ENCODE data around the gene RRP12.
"Not testable (repeated sequence)": the region's sequence is repeated elsewhere in the genome, so short reads cannot be mapped to it uniquely, and the experiment has no call there.

The RRP12 gene, protein sequence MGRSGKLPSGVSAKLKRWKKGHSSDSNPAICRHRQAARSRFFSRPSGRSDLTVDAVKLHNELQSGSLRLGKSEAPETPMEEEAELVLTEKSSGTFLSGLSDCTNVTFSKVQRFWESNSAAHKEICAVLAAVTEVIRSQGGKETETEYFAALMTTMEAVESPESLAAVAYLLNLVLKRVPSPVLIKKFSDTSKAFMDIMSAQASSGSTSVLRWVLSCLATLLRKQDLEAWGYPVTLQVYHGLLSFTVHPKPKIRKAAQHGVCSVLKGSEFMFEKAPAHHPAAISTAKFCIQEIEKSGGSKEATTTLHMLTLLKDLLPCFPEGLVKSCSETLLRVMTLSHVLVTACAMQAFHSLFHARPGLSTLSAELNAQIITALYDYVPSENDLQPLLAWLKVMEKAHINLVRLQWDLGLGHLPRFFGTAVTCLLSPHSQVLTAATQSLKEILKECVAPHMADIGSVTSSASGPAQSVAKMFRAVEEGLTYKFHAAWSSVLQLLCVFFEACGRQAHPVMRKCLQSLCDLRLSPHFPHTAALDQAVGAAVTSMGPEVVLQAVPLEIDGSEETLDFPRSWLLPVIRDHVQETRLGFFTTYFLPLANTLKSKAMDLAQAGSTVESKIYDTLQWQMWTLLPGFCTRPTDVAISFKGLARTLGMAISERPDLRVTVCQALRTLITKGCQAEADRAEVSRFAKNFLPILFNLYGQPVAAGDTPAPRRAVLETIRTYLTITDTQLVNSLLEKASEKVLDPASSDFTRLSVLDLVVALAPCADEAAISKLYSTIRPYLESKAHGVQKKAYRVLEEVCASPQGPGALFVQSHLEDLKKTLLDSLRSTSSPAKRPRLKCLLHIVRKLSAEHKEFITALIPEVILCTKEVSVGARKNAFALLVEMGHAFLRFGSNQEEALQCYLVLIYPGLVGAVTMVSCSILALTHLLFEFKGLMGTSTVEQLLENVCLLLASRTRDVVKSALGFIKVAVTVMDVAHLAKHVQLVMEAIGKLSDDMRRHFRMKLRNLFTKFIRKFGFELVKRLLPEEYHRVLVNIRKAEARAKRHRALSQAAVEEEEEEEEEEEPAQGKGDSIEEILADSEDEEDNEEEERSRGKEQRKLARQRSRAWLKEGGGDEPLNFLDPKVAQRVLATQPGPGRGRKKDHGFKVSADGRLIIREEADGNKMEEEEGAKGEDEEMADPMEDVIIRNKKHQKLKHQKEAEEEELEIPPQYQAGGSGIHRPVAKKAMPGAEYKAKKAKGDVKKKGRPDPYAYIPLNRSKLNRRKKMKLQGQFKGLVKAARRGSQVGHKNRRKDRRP (N-terminal part only)

DNA sequence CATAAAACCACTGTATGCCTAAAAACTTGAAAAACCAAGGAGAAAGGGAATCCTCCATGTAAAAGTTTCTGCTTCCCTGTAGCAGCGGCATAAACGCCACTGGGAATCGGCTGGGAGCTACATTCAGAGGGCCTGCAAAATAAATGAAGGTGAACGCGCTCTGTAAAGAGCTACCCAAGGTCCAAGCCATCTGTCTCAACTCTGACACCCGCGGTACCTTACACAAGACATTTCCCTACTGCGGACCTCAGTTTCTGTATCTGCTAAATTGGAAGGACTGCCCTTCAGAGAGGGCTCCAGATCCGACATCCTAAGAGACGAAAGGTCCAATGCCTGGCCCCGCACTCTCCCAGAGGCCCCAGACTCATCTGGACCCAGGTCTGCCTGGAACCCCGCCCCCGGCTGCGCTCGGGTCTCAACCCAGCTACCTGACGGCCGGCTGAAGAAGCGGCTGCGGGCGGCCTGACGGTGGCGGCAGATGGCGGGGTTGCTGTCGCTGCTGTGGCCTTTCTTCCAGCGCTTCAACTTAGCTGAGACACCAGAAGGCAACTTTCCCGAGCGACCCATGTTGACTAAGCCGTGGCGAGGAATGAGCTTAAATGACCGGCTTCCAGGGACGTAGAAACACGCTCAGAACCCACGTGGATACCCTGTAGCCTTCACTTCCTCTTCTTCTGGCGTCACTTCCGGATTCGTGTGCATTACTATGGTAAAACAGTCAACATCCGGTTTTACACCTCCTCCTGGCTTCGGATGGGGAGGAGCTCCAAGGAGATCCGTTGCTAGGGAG lies at the start of gene RRP12:
TSS of gene RRP12 (minus strand) at position 676 of the 790 bp plus-strand sequence. CDS start at position 567, 109 bp downstream.
- DNase-seq, result peak; percentile 99

DNA sequence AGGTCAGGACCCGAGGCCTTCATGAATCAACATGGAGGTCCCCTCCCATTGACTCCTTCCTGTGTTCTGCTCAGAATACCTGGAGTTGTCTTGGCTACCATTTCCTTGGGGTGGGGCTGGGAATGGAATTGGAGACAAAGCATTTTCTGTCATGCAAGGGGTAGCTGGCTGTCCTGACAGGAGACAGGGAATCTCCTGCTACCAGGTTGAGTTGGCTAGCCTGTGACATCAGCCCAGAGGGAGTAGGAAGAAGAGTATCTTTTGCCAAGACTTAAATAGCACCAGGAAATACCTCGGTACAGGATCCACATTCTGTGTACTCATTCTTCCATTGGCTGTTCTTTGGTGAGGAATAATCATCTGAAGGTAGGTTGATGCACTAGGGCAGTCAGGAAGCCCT lies 49.7 kb upstream of the RRP12 start:
- DNase-seq, result no peak

DNA sequence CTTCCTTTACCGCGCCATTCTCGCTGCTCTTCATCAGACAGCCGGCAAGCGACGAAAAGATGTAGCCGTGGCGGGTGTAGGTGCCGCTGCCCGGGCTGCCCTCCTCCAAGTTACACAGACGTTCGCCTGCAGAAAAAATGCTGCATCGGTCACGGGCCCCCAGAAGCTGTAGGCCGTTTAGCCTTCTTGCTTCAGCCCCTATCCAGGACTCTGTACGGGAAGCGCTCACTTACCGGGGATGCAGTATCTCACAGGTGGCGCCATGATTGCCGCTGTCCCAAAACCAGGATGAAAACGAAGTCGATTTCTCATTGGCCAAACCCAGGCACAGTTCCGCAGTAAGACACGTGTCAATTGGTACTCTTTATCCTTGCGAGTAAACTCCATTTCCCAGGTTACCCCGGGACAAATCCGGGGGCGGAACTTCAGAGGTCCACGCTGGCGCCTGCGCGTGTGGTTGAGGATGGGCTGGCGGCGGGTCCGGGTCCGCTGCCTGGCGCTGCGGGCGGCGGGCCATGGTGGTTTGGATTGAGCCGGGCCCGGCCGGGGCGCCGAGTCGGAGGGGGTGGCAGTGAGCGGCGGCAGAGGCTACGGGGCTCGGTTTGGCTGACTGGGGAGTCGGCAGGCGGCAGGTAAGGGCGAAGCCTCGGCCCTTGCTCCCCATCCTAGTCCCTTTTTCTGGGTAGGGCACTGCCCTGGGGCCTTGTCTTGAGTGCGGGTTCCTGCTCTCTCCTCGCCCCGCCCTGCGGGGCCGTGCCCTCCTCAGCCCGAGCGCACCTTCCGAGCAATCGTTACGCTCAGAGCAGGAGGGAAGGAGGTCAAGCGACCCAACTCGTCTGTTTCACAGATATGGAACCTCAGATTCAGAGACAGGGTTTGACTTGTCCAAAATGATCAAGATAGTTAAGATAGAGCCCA lies 44.8 kb upstream of the RRP12 start, which contains the start of the genes EXOSC1 and ZDHHC16:
TSS of gene EXOSC1 (minus strand) at position 285 of the 918 bp plus-strand sequence. CDS start at position 264, 21 bp downstream.
TSS of gene ZDHHC16 (plus strand) at position 454 of the 918 bp plus-strand sequence. CDS start 5,501 bp downstream, outside the sequence.
- DNase-seq, result peak; percentile 95

DNA sequence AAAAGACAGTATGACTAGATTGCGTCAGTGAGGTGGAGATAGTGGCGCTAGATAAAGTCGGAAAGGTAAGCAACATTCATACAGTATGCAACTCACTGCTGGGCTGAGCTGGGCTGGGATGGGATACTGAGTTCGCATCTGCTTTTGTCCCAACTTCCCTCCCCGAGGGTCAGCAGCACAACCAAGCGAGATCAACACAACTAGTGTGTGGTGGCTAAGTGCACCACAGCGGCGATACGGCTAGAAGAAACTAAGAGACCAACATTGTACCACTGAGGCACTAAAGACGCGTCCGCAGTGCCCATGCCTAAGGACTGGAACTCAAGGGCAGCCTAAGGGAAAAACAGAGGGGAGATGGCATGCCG lies 44.2 kb upstream of the RRP12 start:
- DNase-seq, result no peak

DNA sequence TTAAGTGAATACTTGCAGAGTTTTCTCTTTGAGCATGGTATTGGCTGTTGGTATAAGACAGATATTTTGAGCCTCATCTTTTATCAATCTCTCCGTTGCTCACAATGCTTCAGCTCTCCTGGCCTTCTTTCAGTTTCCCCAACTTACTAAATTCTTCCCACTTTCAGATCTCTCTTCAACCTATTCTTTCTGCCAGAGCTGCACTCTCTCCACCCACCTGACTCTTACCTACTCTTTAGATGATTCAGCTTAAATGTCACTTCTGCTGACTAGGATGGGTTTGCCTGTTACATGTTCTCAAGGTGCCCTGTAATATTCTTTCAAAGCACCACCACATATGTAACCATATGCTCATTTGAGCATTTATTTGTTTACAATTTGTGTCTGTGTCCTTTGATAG lies 43.1 kb upstream of the RRP12 start:
- DNase-seq, result no peak

DNA sequence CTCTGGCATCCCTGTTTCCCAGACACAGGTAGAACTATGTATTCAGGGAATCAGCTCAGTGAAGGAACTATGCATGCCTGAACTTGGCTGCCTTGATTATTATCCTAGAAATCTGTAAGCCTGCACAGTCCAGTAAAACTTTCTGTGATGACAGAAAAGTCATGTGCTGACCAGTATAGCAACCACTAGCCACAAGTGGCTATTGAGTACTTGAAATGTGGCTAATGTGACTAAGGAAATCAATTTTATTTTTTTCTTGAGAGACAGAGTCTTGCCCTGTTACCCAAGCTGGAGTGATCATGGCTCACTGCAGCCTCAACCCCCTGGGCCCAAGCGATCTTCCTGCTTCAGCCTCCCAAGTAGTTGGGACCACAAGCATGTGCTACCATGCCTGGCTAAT lies 41.1 kb upstream of the RRP12 start:
- DNase-seq, result no peak

DNA sequence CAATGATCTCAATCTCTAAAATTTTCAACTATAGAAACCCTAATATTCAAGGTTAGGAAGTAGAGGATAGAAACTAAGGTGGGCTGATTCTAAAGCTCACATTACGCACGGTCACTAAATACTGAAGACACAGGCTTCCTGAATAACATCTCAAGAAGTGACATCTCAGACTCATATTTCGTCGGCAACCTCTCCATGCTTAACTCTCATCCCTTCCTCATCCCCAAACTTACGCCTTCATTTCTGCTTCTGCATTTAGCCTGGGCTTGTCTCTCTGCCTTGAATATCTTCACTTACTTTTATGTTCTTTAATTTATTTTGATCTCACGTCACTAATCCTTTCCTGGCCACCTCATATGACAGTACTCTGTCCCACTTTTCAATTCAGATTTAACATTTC lies 34.1 kb upstream of the RRP12 start:
- DNase-seq, result no peak

DNA sequence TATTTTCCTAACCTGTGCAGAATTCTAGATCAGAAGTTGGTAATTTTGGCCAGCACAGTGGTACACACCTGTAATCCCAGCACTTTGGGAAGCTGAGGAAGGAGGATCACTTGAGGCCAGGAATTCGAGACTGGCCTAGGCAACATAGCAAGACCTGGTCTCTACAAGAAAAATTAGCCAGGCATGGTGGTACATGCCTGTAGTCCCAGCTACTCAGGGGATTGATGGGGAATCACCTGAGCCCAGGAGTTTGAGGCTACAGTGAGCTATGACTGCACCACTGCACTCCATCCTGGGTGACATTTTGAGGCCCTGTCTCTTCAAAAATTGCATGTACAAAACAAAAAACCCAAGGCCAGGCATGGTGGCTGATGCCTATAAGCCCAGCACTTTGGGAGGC lies 33.4 kb upstream of the RRP12 start:
- no peak for DNase-seq

DNA sequence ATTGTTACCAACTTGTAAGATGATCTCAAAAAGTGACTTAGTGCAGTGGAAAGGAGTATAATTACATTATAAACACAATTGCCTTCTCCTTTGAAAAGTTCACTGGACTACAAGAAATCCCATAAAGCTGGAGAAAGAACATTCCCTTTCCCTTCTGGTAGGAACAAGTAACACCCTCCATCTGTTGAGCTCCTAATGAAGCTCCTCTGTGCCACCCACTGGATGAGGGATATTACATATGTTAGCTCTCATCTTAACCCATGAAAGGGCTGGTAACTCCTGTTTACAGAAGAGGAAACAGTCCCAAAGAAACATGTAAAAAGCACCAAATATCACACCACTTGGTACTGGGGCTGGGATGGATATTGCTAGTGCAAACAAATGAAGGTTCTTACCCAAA lies 32.9 kb upstream of the RRP12 start:
- no peak for DNase-seq

DNA sequence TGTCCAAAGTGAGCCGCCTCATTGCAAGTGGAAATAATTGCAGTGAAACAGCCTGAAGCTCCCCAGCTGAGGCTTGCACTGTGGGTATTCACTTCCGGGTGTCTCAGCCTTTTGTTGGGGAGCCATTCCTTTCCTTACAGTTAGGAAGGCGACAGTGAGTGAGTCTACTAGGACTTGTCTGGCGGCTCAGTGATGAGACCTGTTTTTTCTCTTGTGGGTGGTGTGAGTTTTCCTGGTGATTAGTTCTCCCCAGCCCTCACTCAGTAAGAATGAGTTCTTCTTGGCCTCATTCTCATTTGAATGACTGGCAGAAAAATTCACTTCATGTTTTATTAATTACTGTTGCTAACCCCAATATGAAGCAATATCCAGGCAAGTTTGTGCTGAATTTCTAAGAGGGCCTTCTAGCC lies 27.4 kb upstream of the RRP12 start:
- DNase-seq, result no peak

DNA sequence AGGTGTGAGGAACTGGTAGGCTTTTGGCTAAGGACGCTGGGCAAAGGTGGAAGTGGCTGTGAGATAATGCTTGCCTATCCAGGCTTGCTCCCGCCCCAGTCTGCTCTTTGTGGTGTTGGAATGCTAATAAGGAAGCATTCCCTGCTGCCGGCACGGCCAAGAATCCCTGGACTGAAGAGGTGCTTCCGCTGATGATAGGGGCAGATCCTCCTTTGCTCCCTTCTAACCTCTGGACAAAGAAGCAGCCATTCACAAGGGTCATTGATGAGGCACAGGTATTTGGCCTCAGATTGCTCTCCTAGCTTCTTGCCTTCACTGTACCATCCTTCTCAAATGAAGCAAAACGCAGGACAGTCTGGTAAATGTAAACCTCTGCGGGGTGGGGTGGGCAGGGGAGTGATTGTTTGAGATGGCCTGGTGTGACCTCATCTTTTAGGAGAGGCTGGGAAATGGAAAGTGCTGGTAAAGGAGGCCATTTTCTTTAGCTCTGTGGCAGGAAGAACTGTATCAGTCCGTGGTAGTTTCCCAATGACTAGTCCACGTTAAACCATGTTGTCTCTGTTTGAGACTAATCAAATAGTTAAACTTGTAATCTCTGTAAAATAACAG lies 26.5 kb upstream of the RRP12 start:
- peak; percentile 78 for DNase-seq

DNA sequence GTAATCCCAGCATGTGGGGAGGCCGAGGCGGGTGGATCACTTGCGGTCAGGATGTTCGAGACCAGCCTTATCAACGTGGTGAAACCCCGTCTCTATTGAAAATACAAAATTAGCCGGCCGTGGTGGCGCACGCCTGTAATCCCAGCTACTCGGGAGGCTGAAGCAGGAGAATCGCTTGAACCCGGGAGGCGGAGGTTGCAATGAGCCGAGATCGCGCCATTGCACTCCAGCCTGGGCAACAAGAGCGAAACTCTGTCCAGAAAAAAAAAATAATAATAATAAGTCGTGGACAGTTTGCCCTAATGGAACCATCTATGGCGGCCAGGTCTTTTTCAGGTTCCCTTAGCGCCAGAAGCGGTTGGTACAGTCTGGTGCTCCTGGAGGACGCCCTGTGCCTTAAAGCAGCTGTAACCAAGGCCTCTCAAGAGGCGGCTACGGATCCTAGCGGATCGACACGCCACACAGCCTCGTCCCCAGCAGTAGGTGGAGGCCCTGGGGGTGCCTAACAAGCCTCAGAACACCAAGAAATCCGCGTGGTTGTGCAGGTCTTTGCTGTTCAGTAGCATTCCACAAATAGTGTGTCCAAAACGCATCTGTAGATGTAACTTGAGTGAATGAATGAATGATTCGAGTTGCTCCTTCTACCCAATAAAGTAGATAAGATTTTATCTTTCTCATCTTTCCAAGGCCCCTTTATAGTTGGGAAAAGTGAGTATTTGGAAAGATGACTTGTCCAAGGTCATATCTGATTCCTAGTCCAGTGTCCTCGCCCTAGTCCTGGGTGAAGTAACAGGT lies 25.8 kb upstream of the RRP12 start:
- DNase-seq, result no peak

DNA sequence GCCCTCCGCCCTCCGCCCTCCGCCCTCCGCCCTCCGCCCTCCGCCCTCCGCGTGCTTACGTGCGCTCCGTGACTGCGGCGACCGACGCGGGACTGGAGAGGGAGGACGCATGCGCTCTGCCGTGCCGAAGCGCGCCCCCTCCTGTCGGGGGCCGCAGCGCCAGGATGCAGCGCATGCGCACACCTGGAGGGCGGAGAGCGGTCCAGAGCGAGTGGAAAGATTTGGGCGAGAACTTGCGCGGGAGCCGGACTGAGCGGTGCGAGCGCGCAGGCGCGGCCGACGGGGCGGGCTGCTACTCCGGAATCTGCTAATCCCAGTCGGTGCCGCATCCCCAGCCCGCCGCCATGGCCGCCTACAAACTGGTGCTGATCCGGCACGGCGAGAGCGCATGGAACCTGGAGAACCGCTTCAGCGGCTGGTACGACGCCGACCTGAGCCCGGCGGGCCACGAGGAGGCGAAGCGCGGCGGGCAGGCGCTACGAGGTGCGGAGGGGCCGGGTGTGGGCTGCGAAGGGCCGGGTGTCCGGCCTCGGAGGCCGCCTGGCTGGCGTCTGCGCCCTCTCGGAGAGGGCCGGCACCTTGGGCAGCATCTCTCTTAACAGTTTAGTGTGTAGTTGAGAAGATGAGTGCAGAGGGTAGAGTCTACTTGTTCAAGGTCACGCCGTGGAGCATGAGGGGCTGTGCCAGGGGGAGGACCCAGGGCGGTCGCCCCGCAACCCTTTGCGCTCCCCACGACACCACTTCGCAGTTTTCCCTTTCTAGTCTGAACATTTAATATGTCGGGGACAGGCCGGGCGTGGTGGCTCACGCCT lies 25.0 kb upstream of the RRP12 start, which contains the start of gene PGAM1:
TSS of gene PGAM1 (plus strand) at position 228 of the 812 bp plus-strand sequence. CDS start at position 345, 117 bp downstream.
- peak; percentile 89 for DNase-seq

DNA sequence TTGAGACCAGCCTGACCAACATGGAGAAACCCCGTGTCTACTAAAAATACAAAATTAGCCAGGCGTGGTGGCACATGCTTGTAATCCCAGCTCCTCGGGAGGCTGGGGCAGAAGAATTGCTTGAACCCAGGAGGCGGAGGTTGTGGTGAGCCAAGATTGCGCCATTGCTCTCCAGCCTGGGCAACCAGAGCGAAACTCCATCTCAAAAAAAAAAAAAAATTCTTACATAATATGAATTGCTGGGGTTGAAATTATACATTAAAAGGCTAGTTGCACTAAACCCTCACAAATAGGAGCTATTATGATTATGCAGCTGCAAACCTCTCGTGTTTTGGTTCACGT lies 22.6 kb upstream of the RRP12 start:
- DNase-seq, result not testable (repeated sequence)

DNA sequence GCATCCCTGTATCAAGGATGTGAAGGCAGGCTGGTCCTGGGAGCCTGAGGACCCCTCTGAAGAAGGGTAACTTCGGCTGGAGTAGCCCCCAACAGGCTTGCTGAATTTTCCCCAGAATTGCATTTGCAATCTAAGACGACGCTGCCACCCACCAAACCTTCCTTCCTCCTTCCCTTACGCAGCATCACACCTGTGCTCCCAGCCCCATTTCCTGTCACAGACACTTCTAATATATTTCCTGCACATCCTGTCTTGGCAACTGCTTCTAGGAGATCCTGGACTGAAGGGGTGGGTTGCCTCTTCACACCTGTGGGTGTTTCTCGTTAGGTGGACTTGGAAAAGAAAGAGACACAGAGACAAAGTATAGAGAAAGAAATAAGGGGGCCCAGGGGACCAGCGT lies 15.4 kb upstream of the RRP12 start:
- DNase-seq, result no peak

DNA sequence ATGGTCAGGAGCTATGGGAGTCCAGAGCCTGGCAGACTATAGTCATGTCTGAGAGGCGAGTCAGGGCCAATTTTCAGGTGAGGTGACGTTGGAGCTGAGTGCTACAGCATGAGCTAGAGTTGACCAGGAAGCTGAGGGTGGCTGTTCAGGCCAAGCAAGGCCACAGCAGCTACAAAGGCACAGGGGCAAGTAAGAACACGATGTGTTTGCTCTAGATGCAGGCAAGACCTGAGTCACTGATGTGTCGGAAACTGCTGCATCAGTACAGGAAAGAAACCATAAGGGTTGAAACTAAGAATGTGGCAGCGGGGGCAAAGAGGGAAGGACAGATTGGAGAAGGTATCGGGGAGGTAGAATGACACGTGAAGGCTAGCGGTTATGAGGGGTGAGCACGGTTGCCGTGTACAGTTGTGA lies 11.8 kb upstream of the RRP12 start:
- DNase-seq, result peak; percentile 38

DNA sequence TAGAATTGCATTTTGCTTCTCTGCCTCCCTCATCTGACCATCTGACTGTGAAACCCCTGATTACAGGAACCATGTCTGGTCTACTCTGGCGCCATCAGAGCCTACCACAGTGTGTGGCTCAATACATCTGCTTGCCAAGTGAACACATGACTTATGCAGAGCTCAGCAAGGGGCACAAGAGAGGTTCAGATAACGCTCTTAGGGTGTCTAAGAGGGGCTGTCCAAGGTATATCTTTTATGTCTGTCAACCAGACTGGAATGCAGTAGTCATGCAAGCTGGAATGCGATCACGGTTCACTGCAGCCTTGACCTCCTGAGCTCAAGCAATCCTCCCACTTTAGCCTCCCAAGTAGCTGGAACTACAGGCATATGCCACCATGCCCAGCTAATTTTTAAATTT lies 10.3 kb upstream of the RRP12 start:
- peak; percentile 99 for DNase-seq

DNA sequence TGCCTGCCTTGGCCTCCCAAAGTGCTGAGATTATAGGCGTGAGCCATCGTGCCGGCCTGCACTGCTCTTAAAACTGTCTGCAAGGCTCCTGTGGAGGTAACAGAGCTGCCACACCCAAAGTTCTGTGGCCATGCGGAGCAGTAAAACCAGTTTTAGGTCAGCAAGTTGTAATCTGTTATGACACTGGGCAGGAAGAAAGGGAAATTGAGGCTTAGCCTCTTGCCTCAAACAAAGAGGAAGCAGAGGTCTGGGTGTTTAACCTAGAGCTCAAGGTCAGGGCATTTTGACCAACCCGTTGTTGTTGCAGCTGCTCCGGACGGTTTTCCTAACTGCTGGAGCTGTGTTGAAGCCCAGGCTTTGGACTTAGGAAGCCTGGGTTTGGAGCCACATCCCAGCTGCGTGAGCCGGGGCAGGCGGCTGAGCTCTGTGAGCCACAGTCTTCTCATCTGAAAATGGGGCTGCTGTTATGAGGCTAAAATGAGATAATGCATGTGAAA lies 7.4 kb upstream of the RRP12 start:
- DNase-seq, result no peak

DNA sequence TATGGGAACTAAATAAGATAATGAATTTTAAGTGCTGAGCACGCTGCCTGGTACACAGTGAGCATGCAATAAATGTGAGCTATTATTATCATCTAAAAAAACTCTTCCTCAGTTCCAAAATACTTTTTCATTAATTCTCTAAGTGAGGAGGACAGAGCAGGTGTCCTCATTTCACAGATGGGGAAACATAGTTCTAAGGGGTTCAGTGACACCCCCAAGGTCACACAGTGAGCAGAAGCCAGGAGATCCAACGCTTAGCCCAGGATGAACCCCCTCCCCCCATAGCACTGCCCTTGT lies 6.8 kb upstream of the RRP12 start:
- DNase-seq, result no peak
